Measurements from ENCODE around the gene MAML2.
"Not testable (repeated sequence)": the region's sequence is repeated elsewhere in the genome, so short reads cannot be mapped to it uniquely, and the experiment has no call there.

Gene MAML2

GRCh38 chr11:96204366-96204659, 138.7 kb downstream of the MAML2 start:
- no peak for DNase-seq

GRCh38 chr11:96203567-96204365, 139.2 kb downstream of the MAML2 start:
- DNase-seq = no peak

DNA sequence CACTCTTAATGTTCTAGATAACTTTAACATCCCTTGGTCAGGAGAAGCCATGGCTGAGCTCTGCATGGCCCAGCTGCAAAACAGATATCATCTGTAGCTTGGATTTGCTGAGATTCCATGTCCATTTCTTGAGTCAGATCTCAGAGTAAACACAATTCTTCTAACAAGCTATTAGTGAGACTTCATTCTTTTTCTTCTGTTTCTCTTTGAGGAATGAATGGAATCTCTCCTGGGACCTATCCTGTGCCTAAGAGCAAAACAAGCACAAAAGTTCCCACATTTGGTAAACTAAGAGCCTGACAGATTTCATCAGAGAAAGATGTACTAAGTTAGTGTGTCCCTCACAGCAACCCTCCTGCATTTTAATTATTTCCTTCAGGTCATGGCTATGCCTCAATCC, 142.8 kb downstream of the MAML2 start:
- no peak for DNase-seq

DNA sequence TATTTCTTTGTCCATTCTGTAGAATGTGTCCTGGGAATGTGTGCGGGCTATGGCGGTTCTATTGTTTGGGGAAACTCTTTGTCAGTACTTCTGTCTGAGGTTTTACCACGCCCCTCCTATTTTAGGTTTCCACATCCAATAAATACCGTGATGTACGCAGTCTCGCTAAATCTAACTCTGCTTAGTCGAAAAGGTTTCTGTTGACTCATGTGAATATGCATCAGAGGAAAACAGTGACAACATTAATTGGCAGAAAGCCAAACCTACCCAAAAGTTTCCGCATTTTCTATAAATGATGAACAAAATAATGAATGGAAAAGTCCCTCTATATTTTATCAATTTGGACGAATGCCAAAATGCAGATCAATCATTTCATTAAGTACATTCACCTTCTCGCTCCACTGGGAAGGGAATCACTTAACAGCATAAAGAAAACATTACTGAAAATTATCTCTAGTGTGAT, 143.4 kb downstream of the MAML2 start:
- no peak for DNase-seq

DNA sequence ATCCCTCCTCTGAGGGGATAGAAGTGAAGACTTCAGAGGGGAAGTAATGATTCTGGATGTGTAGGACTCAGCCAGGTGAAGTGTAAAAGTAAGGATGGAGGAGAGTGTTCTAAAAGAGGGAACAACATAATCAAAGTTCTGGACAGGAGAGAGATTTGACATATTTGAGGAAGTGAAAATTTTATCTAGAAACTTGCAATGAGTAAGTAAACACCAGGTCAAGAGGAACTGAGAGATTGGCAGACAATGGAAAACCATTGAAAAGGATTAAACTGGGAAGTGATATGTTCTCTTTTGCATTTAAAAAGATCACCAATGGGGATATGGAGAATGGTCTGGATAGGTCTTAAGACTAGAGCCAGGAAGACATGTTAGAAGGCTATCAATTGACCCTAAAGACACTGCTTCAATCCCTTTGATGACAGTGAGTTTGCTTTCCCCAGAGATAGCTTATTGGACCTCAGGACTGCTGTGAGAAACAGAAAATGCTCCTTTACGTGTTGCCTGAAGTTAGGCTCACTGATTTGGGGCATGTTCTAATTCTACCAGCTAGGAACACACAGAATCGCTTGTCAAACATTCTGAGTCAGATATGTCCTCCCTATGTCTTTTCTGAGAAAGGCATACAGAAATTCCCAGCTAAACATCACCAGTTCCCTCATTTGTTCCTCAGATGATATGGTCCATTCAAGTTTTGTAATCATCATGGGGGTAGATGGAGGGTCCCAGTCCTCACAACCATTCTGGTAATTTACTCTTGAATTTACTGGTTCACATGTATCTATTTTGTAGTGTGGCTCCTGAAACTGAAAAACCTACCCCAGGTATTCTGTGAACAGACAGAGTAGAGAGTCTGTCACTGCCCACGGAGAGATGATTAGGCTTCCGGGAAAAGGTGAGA, 144.9 kb downstream of the MAML2 start:
- DNase-seq = no peak

- no peak for DNase-seq
These were observed 145.9 kb downstream of the MAML2 start for GRCh38 chr11:96197103-96197502.

DNA sequence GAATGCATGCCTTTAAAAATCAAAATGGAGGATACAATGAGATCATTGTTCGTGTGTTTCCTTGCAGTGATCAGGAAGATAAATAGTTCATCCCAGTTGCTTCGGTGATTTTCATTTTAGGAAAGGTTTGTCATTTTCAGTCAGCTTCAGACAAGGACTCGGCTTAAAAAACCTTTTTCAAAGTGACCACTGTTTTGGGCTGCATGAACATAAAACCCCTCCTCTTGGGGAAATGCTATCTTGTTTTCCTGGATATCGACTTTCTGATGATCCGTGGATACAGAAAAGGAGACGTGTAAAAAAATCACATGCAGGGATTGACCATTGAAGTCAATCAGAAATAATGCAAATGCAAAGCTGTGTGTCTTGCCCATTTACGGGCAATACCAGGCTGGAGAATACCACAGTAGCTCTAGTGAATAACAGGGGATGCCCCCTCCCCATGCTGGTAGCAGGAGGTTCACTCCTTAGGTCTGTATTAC, 146.8 kb downstream of the MAML2 start:
- DNase-seq = no peak

DNA sequence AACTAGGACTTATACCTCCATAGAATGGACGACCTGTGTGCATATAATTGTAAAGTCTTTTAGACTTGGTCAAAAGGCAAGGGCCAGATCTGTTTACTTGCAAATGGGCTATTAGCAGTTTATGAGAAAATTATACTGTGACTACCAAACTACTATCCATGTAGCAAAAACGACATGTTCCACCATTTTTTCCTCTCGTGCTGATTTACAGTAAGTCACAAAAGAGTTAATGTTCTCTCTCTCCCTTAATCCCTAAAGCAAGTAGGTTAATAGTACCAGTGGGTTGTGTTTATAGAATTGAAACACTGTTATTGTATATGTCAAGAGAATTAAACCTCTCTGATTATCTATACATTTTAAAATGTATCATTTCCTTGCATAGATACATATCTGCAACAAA, 147.3 kb downstream of the MAML2 start:
- no peak for DNase-seq

GRCh38 chr11:96194581-96195374, 148.2 kb downstream of the MAML2 start:
- no peak for DNase-seq

- DNase-seq = no peak
These were observed 149.1 kb downstream of the MAML2 start for GRCh38 chr11:96193745-96194443.

- DNase-seq = no peak
These were observed 151.2 kb downstream of the MAML2 start for GRCh38 chr11:96191752-96192151.

- DNase-seq = no peak
These were observed 153.6 kb downstream of the MAML2 start for GRCh38 chr11:96189351-96189750.

DNA sequence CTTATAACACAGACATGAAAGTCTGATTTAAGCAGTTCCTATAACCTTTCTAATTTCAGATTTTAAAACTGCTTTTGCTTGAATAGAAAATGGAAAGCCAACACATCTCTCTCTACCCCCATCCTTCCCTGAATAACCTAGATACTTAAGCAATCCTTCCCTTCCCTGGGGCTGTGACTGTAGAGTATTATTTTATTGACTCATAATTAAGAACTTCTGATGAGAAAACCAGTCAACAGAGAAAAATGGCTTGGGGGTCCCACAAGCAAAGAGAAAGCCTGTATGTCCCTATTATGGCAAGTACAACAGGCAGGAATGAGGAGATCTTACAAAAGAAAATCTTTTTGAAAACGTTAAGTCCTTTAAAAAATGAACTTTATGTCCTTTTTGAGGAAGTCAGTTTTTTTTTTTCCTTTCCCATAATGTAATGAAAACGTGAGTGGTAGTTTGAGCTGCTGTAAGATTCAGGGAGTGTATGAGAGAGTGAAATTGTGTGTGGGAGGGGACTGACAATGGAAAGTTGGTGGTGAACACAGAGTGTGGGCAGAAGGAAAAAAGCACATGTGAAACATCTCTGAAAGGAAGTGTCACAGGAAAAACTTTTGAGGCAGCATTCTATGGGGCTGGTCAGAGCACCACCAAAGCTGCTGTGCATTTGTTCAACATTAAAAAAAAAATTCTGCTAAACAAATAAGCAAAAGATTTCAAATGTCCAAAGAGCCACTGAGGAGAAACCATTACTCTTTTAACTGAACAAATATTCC, 154.6 kb downstream of the MAML2 start:
- DNase-seq = no peak

- DNase-seq = no peak
These were observed 155.2 kb downstream of the MAML2 start for GRCh38 chr11:96187822-96188221.

DNA sequence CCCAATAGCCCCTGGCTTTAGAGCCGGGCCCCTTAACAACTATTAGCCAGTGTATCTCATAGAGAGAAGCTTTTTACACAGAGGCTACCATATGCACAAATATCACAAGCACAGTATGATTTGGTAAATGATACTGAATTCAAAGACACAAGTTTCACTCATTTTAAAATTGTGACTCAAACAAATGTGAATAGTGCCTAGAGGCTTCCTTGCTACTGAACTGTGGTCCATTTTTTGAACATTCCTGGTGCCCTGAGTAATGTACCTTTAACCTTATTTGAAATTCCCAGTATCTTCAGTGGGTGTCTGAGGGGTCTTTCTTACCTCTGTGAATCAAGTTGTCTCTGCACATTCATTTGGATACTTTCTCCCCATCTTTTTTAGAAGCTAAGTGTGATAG, 156.2 kb downstream of the MAML2 start:
- no peak for DNase-seq

- DNase-seq = no peak
These were observed 157.7 kb downstream of the MAML2 start for GRCh38 chr11:96185220-96185768.

DNA sequence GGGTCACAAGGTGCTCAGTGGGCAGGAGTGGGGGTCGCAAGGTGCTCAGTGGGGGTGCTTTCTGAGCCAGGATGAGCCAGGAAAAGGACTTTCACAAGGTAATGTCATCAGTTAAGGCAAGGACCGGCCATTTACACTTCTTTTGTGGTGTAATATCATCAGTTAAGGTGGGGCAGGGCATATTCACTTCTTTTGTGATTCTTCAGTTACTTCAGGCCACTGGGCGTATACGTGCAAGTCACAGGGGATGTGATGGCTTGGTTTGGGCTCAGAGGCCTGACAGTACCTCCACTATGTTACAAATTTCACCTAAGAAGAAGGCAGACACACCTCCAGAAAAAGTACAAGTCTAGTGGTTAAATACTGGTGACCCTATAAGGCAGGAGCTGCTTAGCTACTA, 162.1 kb downstream of the MAML2 start:
- not testable (repeated sequence) for DNase-seq

GRCh38 chr11:96180341-96180740, 162.7 kb downstream of the MAML2 start:
- no peak for DNase-seq

GRCh38 chr11:96179905-96180304, 163.1 kb downstream of the MAML2 start:
- no peak for DNase-seq

DNA sequence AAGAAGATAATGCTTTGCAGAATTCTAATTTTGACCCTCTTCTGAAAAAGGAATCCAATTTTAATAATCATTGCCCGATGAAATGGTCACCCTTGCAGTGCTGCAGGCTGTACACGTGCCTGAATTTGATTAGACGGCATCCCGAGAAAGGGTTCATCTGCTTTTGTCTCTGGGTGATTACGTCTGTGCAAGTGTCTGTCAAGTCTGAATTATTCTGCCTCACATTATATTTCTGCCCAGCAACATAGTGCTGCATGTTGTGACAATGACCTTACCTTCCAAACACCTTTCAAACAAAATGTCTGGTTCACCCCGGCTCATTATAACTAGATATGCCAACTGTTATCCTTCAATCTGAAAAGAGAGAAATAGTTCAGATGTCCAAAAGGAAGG, 164.1 kb downstream of the MAML2 start:
- no peak for DNase-seq

Data from NCI-H1436 (cell line).